Measurements from ENCODE around the gene SLC25A4. TPM values are rescaled to one million over a fixed set of nuclear protein-coding genes. Genes with fewer than 3 reads are reported as not detected.
"Not testable (repeated sequence)": the region's sequence is repeated elsewhere in the genome, so short reads cannot be mapped to it uniquely, and the experiment has no call there.

SLC25A4 gene
- 1 to 10 TPM; 7.7 to 8.4 TPM for total RNA-seq

GRCh38 chr4:185142912-185143600 is at the start of gene SLC25A4:
TSS of gene SLC25A4 (plus strand) at chr4:185143266. CDS start at chr4:185143373, 107 bp downstream.
- Mint-ChIP-seq H3K4me3 (peak within 1 kb of the TSS; percentile 80), H3K36me3 (no peaks in the 10 kb centered on the region), H3K27ac (no peak within 1 kb of the TSS), H3K27me3 (peaks cover 25% of the 10 kb centered on the region), H3K9me3 (no peaks in the 10 kb centered on the region), H3K4me1 (ENCODE audit: low read depth) (peaks cover 13% of the 10 kb centered on the region)
- CTCF ChIA-PET = interaction anchor here (0.5 to 2.5 kb wide), 10 partner anchors 9 to 1104 kb away, joined by 3 to 19 read pairs (median 3); partner anchors contain the start of genes ANKRD37 and LRP2BP
- intact Hi-C loops (cut with micrococcal nuclease) = loop anchor here (1.0 to 5.0 kb wide), 4 partner anchors 22 to 253 kb away; partner anchors contain the start of gene ANKRD37
- peak; percentile 90 for DNase-seq
- POLR2A ChIA-PET = interaction anchor here (0.7 to 1.1 kb wide), 6 partner anchors 15 to 283 kb away, joined by 3 to 6 read pairs (median 3); a partner anchor contains a TSS

- intact Hi-C loops (cut with micrococcal nuclease) = loop anchor here (10.0 kb wide), 1 partner anchor 349 kb away; no protein-coding TSS in a partner anchor
- Mint-ChIP-seq H3K9me3 (no peaks in the 10 kb centered on the region), H3K36me3 (no peaks in the 10 kb centered on the region), H3K4me1 (ENCODE audit: low read depth) (no peaks in the 10 kb centered on the region), H3K4me3 (no peak overlapping the region), H3K27me3 (peaks cover 15% of the 10 kb centered on the region), H3K27ac (no peak overlapping the region)
- ChIA-PET POLR2A (no interaction called here), CTCF (interaction anchor here (1.7 kb wide), 1 partner anchor 88 kb away, joined by 5 read pairs; no protein-coding TSS in a partner anchor)
- DNase-seq = no peak
Measured at GRCh38 chr4:185093603-185094002, 49.5 kb upstream of the SLC25A4 start.

- Mint-ChIP-seq H3K27me3 (peaks cover 11% of the 10 kb centered on the region), H3K4me1 (ENCODE audit: low read depth) (no peaks in the 10 kb centered on the region), H3K36me3 (no peaks in the 10 kb centered on the region), H3K4me3 (no peak overlapping the region), H3K27ac (no peak overlapping the region), H3K9me3 (no peaks in the 10 kb centered on the region)
- ChIA-PET POLR2A (no interaction called here), CTCF (interaction anchor here (0.6 to 3.0 kb wide), 20 partner anchors 10 to 389 kb away, joined by 3 to 28 read pairs (median 4); partner anchors contain the start of gene SLC25A4)
- no peak for DNase-seq
- intact Hi-C loops (cut with micrococcal nuclease) = loop anchor here (1.0 to 10.0 kb wide), 3 partner anchors 56 to 351 kb away; no protein-coding TSS in a partner anchor
Measured at GRCh38 chr4:185096032-185096653, 46.9 kb upstream of the SLC25A4 start.

- H3K4me1 Mint-ChIP-seq (ENCODE audit: low read depth) = no peaks in the 10 kb centered on the region
- no peaks in the 10 kb centered on the region for H3K36me3 Mint-ChIP-seq
- no peak overlapping the region for H3K27ac Mint-ChIP-seq
- DNase-seq = no peak
- no peak overlapping the region for H3K4me3 Mint-ChIP-seq
- POLR2A ChIA-PET = no interaction called here
- intact Hi-C loops (cut with micrococcal nuclease) = loop anchor here (10.0 kb wide), 1 partner anchor 354 kb away; no protein-coding TSS in a partner anchor
- no peaks in the 10 kb centered on the region for H3K9me3 Mint-ChIP-seq
- H3K27me3 Mint-ChIP-seq = peaks cover 14% of the 10 kb centered on the region
- CTCF ChIA-PET = interaction anchor here (1.1 to 1.7 kb wide), 3 partner anchors 36 to 834 kb away, joined by 4 to 10 read pairs (median 5); no protein-coding TSS in a partner anchor
Measured at GRCh38 chr4:185098474-185098873, 44.6 kb upstream of the SLC25A4 start.

GRCh38 chr4:185099024-185099682 is 43.9 kb upstream of the SLC25A4 start:
- POLR2A ChIA-PET = no interaction called here
- Mint-ChIP-seq H3K4me1 (ENCODE audit: low read depth) (no peaks in the 10 kb centered on the region), H3K27me3 (peaks cover 14% of the 10 kb centered on the region), H3K4me3 (no peak overlapping the region), H3K36me3 (no peaks in the 10 kb centered on the region), H3K9me3 (no peaks in the 10 kb centered on the region), H3K27ac (no peak overlapping the region)
- intact Hi-C loops (cut with micrococcal nuclease) = loop anchor here (10.0 kb wide), 1 partner anchor 354 kb away; no protein-coding TSS in a partner anchor
- no peak for DNase-seq
- CTCF ChIA-PET = interaction anchor here (1.1 to 1.3 kb wide), 2 partner anchors 36 to 61 kb away, joined by 5 to 10 read pairs; no protein-coding TSS in a partner anchor

- H3K9me3 Mint-ChIP-seq = no peaks in the 10 kb centered on the region
- intact Hi-C loops (cut with micrococcal nuclease) = loop anchor here (10.0 kb wide), 1 partner anchor 355 kb away; no protein-coding TSS in a partner anchor
- no peak overlapping the region for H3K4me3 Mint-ChIP-seq
- no peak for DNase-seq
- POLR2A ChIA-PET = no interaction called here
- CTCF ChIA-PET = no interaction called here
- peaks cover 14% of the 10 kb centered on the region for H3K27me3 Mint-ChIP-seq
- H3K4me1 Mint-ChIP-seq (ENCODE audit: low read depth) = no peaks in the 10 kb centered on the region
- no peak overlapping the region for H3K27ac Mint-ChIP-seq
- H3K36me3 Mint-ChIP-seq = no peaks in the 10 kb centered on the region
Measured at GRCh38 chr4:185099940-185100339, 43.1 kb upstream of the SLC25A4 start.

GRCh38 chr4:185100423-185100822 is 42.6 kb upstream of the SLC25A4 start:
- intact Hi-C loops (cut with micrococcal nuclease) = no loop called here
- no peaks in the 10 kb centered on the region for H3K36me3 Mint-ChIP-seq
- no peak overlapping the region for H3K27ac Mint-ChIP-seq
- CTCF ChIA-PET = no interaction called here
- H3K4me1 Mint-ChIP-seq (ENCODE audit: low read depth) = no peaks in the 10 kb centered on the region
- POLR2A ChIA-PET = no interaction called here
- no peak overlapping the region for H3K4me3 Mint-ChIP-seq
- no peak for DNase-seq
- H3K27me3 Mint-ChIP-seq = peaks cover 14% of the 10 kb centered on the region
- H3K9me3 Mint-ChIP-seq = no peaks in the 10 kb centered on the region

GRCh38 chr4:185101354-185101890 is 41.6 kb upstream of the SLC25A4 start:
- Mint-ChIP-seq H3K36me3 (no peaks in the 10 kb centered on the region), H3K4me3 (no peak overlapping the region), H3K4me1 (ENCODE audit: low read depth) (no peaks in the 10 kb centered on the region), H3K27ac (no peak overlapping the region), H3K9me3 (no peaks in the 10 kb centered on the region), H3K27me3 (peaks cover 14% of the 10 kb centered on the region)
- intact Hi-C loops (cut with micrococcal nuclease) = no loop called here
- POLR2A ChIA-PET = no interaction called here
- CTCF ChIA-PET = no interaction called here
- DNase-seq = no peak

- no peak overlapping the region for H3K27ac Mint-ChIP-seq
- H3K9me3 Mint-ChIP-seq = no peaks in the 10 kb centered on the region
- no peaks in the 10 kb centered on the region for H3K4me1 Mint-ChIP-seq (ENCODE audit: low read depth)
- ChIA-PET POLR2A (no interaction called here), CTCF (no interaction called here)
- no peak for DNase-seq
- intact Hi-C loops (cut with micrococcal nuclease) = no loop called here
- H3K27me3 Mint-ChIP-seq = peaks cover 11% of the 10 kb centered on the region
- H3K36me3 Mint-ChIP-seq = no peaks in the 10 kb centered on the region
- H3K4me3 Mint-ChIP-seq = no peak overlapping the region
Measured at GRCh38 chr4:185104733-185105132, 38.3 kb upstream of the SLC25A4 start.

- no peak for DNase-seq
- ChIA-PET CTCF (interaction anchor here (1.8 kb wide), 1 partner anchor 11 kb away, joined by 4 read pairs; no protein-coding TSS in a partner anchor), POLR2A (no interaction called here)
- no peaks in the 10 kb centered on the region for H3K36me3 Mint-ChIP-seq
- intact Hi-C loops (cut with micrococcal nuclease) = no loop called here
- H3K27ac Mint-ChIP-seq = no peak overlapping the region
- H3K4me3 Mint-ChIP-seq = no peak overlapping the region
- peaks cover 8% of the 10 kb centered on the region for H3K27me3 Mint-ChIP-seq
- H3K4me1 Mint-ChIP-seq (ENCODE audit: low read depth) = no peaks in the 10 kb centered on the region
- H3K9me3 Mint-ChIP-seq = no peaks in the 10 kb centered on the region
Measured at GRCh38 chr4:185106353-185106752, 36.7 kb upstream of the SLC25A4 start.

- H3K4me3 Mint-ChIP-seq; H3K36me3 Mint-ChIP-seq; H3K27me3 Mint-ChIP-seq; POLR2A ChIA-PET; DNase-seq; H3K27ac Mint-ChIP-seq; intact Hi-C loops (cut with micrococcal nuclease); H3K9me3 Mint-ChIP-seq; H3K4me1 Mint-ChIP-seq (ENCODE audit: low read depth): not testable (repeated sequence)
- CTCF ChIA-PET = interaction anchor here (1.0 to 1.8 kb wide), 2 partner anchors 12 to 76 kb away, joined by 3 to 4 read pairs; no protein-coding TSS in a partner anchor
Measured at GRCh38 chr4:185107574-185107973, 35.5 kb upstream of the SLC25A4 start.

All from activated CD4-positive, alpha-beta memory T cell treated with anti-CD3 and anti-CD28 coated beads for 36 hours (primary cell).